DND-41 (cell line): ENCODE measurements around the gene PFAS.

Experiments
- EZH2 ChIP-seq: IDR thresholded peaks from 3 replicates; pipeline ENCODE4 v1.6.1; 2012; ENCODE audit warnings: borderline replicate concordance, low read depth, mild to moderate bottlenecking, moderate library complexity, low read length, inconsistent platforms; ENCODE audit not compliant: severe bottlenecking
- TF ChIP-seq, protein P1 (sequence below): IDR thresholded peaks from 2 replicates; pipeline ENCODE4 v1.5.1; 2012; ENCODE audit warnings: borderline replicate concordance, low read length, moderate library complexity, mild to moderate bottlenecking; ENCODE audit not compliant: poor library complexity, severe bottlenecking; ENCODE audit errors: extremely low read depth

- TF ChIP-seq, protein P1, sequence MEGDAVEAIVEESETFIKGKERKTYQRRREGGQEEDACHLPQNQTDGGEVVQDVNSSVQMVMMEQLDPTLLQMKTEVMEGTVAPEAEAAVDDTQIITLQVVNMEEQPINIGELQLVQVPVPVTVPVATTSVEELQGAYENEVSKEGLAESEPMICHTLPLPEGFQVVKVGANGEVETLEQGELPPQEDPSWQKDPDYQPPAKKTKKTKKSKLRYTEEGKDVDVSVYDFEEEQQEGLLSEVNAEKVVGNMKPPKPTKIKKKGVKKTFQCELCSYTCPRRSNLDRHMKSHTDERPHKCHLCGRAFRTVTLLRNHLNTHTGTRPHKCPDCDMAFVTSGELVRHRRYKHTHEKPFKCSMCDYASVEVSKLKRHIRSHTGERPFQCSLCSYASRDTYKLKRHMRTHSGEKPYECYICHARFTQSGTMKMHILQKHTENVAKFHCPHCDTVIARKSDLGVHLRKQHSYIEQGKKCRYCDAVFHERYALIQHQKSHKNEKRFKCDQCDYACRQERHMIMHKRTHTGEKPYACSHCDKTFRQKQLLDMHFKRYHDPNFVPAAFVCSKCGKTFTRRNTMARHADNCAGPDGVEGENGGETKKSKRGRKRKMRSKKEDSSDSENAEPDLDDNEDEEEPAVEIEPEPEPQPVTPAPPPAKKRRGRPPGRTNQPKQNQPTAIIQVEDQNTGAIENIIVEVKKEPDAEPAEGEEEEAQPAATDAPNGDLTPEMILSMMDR = no peak
- TF ChIP-seq EZH2 = no peak
Observed at GRCh38 chr17:8222380-8222629, 26.8 kb upstream of the PFAS start.
